ENCODE results near the gene CDH16. TPM values are rescaled to one million over a fixed set of nuclear protein-coding genes. Genes with fewer than 3 reads are reported as not detected.

CDH16 gene
- total and polyA plus RNA-seq, 3 donors from 2014 or later = 0.31 to 2.7 (median 0.39) TPM

DNA sequence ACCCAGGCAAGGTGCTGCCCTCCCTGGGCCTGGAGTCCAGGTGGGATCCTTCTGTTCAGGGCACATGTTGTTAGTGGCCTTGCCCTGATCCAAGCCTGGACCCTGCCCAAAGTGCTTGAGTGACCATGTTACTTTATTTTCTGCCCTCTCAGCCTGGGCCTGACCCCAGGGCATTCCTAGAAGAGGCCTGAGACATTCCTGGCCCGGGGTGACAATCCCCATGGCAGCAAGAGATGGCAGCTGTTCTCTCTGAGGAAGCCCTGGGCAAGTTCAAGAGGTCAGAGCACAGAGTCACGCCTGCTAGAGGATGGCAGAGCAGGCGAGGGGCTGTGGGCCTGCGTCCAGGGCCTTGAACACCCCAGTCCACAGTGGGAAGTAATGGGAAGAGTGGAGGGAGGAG lies 5.0 kb downstream of the CDH16 start:
- Histone ChIP-seq H3K27ac (no peak overlapping the region), H3K9me3 (no peaks in the 10 kb centered on the region), H3K4me3 (no peak overlapping the region), H3K4me1 (no peaks in the 10 kb centered on the region), H3K27me3 (no peaks in the 10 kb centered on the region), H3K36me3 (ENCODE audit: low read depth, missing control alignments) (no peaks in the 10 kb centered on the region)
- TF ChIP-seq POLR2A (IDR thresholded peaks at IDR 0.05) = no peak
- no peak for TF ChIP-seq CTCF (IDR thresholded peaks at IDR 0.05)
- WGBS, 2 donors = 86 to 87% methylated on average over 4 of the region's 4 CpGs
- DNase-seq = no peak
- intact Hi-C loops (cut with DNase I; ENCODE audit: low total_unique reads) = no loop called here

GRCh38 chr16:66913081-66913480 lies 5.6 kb downstream of the CDH16 start:
- H3K27me3 ChIP-seq = no peaks in the 10 kb centered on the region
- no peak for DNase-seq
- WGBS, 2 donors = 64% methylated on average over 10 of the region's 10 CpGs; no CpG with 5 or more reads in 1 of the 2 donors

GRCh38 chr16:66911801-66912200 lies 6.9 kb downstream of the CDH16 start:
- 94 to 97% methylated on average over 4 to 7 of the region's 8 CpGs for WGBS, 2 donors

More at GRCh38 chr16:66913081-66913480, 5.6 kb downstream of the CDH16 start:
- no peaks in the 10 kb centered on the region for H3K9me3 ChIP-seq
- no peak for TF ChIP-seq CTCF (IDR thresholded peaks at IDR 0.05)
- no peak for TF ChIP-seq POLR2A (IDR thresholded peaks at IDR 0.05)
- intact Hi-C loops (cut with DNase I; ENCODE audit: low total_unique reads) = no loop called here
- H3K36me3 ChIP-seq (ENCODE audit: low read depth, missing control alignments) = no peaks in the 10 kb centered on the region
- H3K27ac ChIP-seq = no peak overlapping the region
- H3K4me3 ChIP-seq = no peak overlapping the region
- H3K4me1 ChIP-seq = no peaks in the 10 kb centered on the region

DNA sequence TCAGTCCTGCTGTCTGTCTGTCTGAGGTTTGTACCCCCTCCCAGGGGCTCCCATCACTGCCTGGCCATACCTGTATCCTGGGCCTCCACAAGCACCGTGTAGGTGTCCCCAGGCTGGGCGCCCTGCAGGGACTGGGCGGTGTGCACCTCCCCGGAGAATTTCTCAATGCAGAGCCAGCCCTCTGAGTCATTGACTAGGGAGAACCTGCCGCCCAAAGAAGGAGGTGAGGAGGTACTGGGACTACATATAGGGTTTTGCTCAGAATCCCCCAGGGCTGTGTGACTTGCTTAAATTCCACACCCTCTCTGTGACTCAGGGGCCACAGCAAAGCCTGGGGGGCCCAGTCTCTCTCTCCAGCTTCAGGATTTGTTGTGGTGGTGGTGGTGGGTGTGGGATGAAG lies 7.6 kb downstream of the CDH16 start:
- H3K27ac ChIP-seq = no peak overlapping the region
- DNase-seq = no peak
- peaks cover 6% of the 10 kb centered on the region for H3K4me1 ChIP-seq
- no peaks in the 10 kb centered on the region for H3K36me3 ChIP-seq (ENCODE audit: low read depth, missing control alignments)
- WGBS, 2 donors = 80 to 84% methylated on average over 1 to 5 of the region's 5 CpGs
- no peak overlapping the region for H3K4me3 ChIP-seq
- H3K9me3 ChIP-seq = no peaks in the 10 kb centered on the region
- TF ChIP-seq CTCF (IDR thresholded peaks at IDR 0.05) = no peak
- TF ChIP-seq POLR2A (IDR thresholded peaks at IDR 0.05) = no peak
- intact Hi-C loops (cut with DNase I; ENCODE audit: low total_unique reads) = no loop called here
- H3K27me3 ChIP-seq = no peaks in the 10 kb centered on the region

More at GRCh38 chr16:66911801-66912200, 6.9 kb downstream of the CDH16 start:
- Histone ChIP-seq H3K27me3 (no peaks in the 10 kb centered on the region), H3K4me3 (no peak overlapping the region), H3K36me3 (ENCODE audit: low read depth, missing control alignments) (no peaks in the 10 kb centered on the region), H3K27ac (no peak overlapping the region), H3K4me1 (peaks cover 5% of the 10 kb centered on the region), H3K9me3 (no peaks in the 10 kb centered on the region)
- no peak for DNase-seq
- TF ChIP-seq POLR2A (IDR thresholded peaks at IDR 0.05) = no peak
- TF ChIP-seq CTCF (IDR thresholded peaks at IDR 0.05) = no peak
- intact Hi-C loops (cut with DNase I; ENCODE audit: low total_unique reads) = no loop called here

DNA sequence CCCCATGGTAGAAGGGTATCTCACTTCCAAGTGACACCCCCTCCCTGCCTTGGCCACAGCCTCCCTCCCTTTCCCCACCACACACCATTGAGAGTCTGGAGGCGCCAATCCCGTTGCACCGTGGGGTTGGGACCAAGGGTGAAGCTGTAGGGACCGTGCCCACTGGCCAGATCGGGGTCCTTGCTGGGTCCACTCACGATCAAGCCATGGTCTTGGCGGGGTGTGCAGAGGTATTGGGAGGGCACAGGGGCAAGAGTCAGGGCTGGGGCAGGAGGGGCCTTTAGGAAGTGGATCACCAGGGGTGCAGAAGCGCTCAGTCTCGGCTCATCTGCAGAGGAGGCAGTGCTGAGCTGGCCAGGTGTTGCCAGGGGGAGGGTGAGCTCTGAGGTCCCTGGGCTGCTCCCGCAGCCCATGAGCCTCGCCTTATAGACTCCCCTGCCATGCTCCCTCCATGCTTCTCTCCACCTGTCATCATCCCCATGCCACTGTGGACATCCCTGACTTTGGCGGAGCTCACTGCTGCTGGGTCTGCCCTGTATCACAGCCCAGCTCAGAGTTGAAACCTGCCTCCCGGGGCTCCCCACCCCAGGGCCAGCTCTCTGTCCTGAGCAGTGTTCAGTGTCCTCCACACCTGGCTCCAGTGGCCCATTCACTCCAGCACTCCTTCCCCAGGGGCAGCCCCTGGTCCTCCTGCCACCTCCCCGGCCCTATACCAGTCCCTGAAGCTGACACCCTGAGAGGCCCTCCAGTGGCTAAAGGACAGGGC lies 8.3 kb downstream of the CDH16 start:
- Histone ChIP-seq H3K36me3 (ENCODE audit: low read depth, missing control alignments) (no peaks in the 10 kb centered on the region), H3K4me1 (peaks cover 14% of the 10 kb centered on the region), H3K27ac (no peak overlapping the region), H3K4me3 (no peak overlapping the region), H3K27me3 (no peaks in the 10 kb centered on the region), H3K9me3 (no peaks in the 10 kb centered on the region)
- TF ChIP-seq CTCF (IDR thresholded peaks at IDR 0.05) (no peak), POLR2A (IDR thresholded peaks at IDR 0.05) (no peak)
- DNase-seq = no peak
- intact Hi-C loops (cut with DNase I; ENCODE audit: low total_unique reads) = no loop called here
- WGBS, 2 donors = 88 to 94% methylated on average over 3 to 12 of the region's 14 CpGs

Data from testis (tissue), 3 donors.